ENCODE measurements around the gene RRP1B. TPM values are rescaled to one million over a fixed set of nuclear protein-coding genes. Genes with fewer than 3 reads are reported as not detected.

Gene RRP1B
- total and polyA plus RNA-seq, 2 of the 13 experiments (the other 11 are each of a cell fraction or from before 2014, with no cell fraction given), result 16.3 to 46.2 TPM

DNA sequence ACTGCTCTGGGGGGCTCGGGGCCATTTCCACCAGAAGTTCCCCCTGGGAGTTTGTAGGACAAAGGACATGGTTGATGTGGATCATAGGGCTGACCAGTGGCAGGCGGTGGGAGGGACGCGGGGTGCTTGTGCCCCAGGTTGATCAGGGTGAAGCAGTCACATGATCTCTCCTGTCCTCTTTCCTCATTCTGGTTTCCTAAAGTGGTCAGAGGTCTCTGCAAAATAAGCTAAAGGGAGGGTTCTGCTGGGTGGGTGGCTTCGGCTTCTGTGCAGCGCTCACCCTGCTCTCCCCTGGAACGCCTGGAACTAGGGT, 68.8 kb downstream of the RRP1B start (continued):
- TF ChIP-seq ZBTB49 (CRISPR knock-in tag; IDR thresholded peaks at IDR 0.05; ENCODE audit: borderline replicate concordance) (no peak), DPF2 (CRISPR knock-in tag; IDR thresholded peaks at IDR 0.05; ENCODE audit: borderline replicate concordance, low read depth) (no peak), ZFP36L2 (CRISPR knock-in tag; IDR thresholded peaks at IDR 0.05) (no peak), AGO1 (IDR thresholded peaks at IDR 0.05; ENCODE audit: low read depth, low read length, poor library complexity, severe bottlenecking) (no peak), POLR2AphosphoS5 (IDR thresholded peaks at IDR 0.05; ENCODE audit: low read depth, low read length) (no peak), NR2F1 (CRISPR knock-in tag; IDR thresholded peaks at IDR 0.05) (no peak), CREB1 (IDR thresholded peaks at IDR 0.05) (no peak), CREB1 (CRISPR knock-in tag; IDR thresholded peaks at IDR 0.05) (no peak), ZNF549 (CRISPR knock-in tag; IDR thresholded peaks at IDR 0.05) (no peak), SSRP1 (CRISPR knock-in tag; IDR thresholded peaks at IDR 0.05) (0 out of 2 replicates have a peak, but pooled peaks have one; percentile 49), RARA (CRISPR knock-in tag; IDR thresholded peaks at IDR 0.05) (no peak), ZNF296 (CRISPR knock-in tag; conservative IDR thresholded peaks at IDR 0.05) (0 out of 2 replicates have a peak, but pooled peaks have one; percentile 4), PBX2 (CRISPR knock-in tag; IDR thresholded peaks at IDR 0.05) (0 out of 2 replicates have a peak, but pooled peaks have one; percentile 9), ZNF839 (CRISPR knock-in tag; IDR thresholded peaks at IDR 0.05; ENCODE audit: borderline replicate concordance) (no peak), AGO2 (optimal IDR thresholded peaks at IDR 0.05; ENCODE audit: low read depth, low read length) (peak; percentile 39), ZSCAN30 (CRISPR knock-in tag; IDR thresholded peaks at IDR 0.05) (0 out of 2 replicates have a peak, but pooled peaks have one; percentile 88), GFI1 (CRISPR knock-in tag; IDR thresholded peaks at IDR 0.05; ENCODE audit: borderline replicate concordance) (peak; percentile 58; the same call in 1 of the 2 replicates)
- TF ChIP-seq, protein P1, sequence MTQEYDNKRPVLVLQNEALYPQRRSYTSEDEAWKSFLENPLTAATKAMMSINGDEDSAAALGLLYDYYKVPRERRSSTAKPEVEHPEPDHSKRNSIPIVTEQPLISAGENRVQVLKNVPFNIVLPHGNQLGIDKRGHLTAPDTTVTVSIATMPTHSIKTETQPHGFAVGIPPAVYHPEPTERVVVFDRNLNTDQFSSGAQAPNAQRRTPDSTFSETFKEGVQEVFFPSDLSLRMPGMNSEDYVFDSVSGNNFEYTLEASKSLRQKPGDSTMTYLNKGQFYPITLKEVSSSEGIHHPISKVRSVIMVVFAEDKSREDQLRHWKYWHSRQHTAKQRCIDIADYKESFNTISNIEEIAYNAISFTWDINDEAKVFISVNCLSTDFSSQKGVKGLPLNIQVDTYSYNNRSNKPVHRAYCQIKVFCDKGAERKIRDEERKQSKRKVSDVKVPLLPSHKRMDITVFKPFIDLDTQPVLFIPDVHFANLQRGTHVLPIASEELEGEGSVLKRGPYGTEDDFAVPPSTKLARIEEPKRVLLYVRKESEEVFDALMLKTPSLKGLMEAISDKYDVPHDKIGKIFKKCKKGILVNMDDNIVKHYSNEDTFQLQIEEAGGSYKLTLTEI (CRISPR knock-in tag; conservative IDR thresholded peaks at IDR 0.05), result no peak
- TF ChIP-seq, protein P2, sequence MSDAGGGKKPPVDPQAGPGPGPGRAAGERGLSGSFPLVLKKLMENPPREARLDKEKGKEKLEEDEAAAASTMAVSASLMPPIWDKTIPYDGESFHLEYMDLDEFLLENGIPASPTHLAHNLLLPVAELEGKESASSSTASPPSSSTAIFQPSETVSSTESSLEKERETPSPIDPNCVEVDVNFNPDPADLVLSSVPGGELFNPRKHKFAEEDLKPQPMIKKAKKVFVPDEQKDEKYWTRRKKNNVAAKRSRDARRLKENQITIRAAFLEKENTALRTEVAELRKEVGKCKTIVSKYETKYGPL (CRISPR knock-in tag; IDR thresholded peaks at IDR 0.05), result no peak
- TF ChIP-seq, protein P3, sequence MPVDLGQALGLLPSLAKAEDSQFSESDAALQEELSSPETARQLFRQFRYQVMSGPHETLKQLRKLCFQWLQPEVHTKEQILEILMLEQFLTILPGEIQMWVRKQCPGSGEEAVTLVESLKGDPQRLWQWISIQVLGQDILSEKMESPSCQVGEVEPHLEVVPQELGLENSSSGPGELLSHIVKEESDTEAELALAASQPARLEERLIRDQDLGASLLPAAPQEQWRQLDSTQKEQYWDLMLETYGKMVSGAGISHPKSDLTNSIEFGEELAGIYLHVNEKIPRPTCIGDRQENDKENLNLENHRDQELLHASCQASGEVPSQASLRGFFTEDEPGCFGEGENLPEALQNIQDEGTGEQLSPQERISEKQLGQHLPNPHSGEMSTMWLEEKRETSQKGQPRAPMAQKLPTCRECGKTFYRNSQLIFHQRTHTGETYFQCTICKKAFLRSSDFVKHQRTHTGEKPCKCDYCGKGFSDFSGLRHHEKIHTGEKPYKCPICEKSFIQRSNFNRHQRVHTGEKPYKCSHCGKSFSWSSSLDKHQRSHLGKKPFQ (CRISPR knock-in tag; IDR thresholded peaks at IDR 0.05; ENCODE audit: insufficient replicate concordance), result peak; percentile 4
- TF ChIP-seq, protein P4, sequence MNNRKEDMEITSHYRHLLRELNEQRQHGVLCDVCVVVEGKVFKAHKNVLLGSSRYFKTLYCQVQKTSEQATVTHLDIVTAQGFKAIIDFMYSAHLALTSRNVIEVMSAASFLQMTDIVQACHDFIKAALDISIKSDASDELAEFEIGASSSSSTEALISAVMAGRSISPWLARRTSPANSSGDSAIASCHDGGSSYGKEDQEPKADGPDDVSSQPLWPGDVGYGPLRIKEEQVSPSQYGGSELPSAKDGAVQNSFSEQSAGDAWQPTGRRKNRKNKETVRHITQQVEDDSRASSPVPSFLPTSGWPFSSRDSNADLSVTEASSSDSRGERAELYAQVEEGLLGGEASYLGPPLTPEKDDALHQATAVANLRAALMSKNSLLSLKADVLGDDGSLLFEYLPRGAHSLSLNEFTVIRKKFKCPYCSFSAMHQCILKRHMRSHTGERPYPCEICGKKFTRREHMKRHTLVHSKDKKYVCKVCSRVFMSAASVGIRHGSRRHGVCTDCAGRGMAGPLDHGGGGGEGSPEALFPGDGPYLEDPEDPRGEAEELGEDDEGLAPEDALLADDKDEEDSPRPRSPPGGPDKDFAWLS (CRISPR knock-in tag; IDR thresholded peaks at IDR 0.05; ENCODE audit: borderline replicate concordance), result no peak
